ENCODE measurements around the gene STH.

The STH gene

GRCh38 chr17:45976391-45976754 lies 22.7 kb upstream of the STH start (continued):
- TF ChIP-seq, protein P1, sequence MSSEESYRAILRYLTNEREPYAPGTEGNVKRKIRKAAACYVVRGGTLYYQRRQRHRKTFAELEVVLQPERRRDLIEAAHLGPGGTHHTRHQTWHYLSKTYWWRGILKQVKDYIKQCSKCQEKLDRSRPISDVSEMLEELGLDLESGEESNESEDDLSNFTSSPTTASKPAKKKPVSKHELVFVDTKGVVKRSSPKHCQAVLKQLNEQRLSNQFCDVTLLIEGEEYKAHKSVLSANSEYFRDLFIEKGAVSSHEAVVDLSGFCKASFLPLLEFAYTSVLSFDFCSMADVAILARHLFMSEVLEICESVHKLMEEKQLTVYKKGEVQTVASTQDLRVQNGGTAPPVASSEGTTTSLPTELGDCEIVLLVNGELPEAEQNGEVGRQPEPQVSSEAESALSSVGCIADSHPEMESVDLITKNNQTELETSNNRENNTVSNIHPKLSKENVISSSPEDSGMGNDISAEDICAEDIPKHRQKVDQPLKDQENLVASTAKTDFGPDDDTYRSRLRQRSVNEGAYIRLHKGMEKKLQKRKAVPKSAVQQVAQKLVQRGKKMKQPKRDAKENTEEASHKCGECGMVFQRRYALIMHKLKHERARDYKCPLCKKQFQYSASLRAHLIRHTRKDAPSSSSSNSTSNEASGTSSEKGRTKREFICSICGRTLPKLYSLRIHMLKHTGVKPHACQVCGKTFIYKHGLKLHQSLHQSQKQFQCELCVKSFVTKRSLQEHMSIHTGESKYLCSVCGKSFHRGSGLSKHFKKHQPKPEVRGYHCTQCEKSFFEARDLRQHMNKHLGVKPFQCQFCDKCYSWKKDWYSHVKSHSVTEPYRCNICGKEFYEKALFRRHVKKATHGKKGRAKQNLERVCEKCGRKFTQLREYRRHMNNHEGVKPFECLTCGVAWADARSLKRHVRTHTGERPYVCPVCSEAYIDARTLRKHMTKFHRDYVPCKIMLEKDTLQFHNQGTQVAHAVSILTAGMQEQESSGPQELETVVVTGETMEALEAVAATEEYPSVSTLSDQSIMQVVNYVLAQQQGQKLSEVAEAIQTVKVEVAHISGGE (tag by site-specific recombination; conservative IDR thresholded peaks at IDR 0.05; ENCODE audit: low read depth), result no peak
- TF ChIP-seq OSR2 (tag by site-specific recombination; IDR thresholded peaks at IDR 0.05), result no peak
- TF ChIP-seq ZBTB26 (tag by site-specific recombination; optimal IDR thresholded peaks at IDR 0.05), result no peak
- TF ChIP-seq, protein P2, sequence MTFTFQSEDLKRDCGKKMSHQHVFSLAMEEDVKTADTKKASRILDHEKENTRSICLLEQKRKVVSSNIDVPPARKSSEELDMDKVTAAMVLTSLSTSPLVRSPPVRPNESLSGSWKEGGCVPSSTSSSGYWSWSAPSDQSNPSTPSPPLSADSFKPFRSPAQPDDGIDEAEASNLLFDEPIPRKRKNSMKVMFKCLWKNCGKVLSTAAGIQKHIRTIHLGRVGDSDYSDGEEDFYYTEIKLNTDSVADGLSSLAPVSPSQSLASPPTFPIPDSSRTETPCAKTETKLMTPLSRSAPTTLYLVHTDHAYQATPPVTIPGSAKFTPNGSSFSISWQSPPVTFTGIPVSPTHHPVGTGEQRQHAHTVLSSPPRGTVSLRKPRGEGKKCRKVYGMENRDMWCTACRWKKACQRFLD (tag by site-specific recombination; IDR thresholded peaks at IDR 0.05), result no peak
- no peak for TF ChIP-seq KLF16 (tag by site-specific recombination; IDR thresholded peaks at IDR 0.05)
- TF ChIP-seq ZNF548 (tag by site-specific recombination; IDR thresholded peaks at IDR 0.05), result no peak

DNA sequence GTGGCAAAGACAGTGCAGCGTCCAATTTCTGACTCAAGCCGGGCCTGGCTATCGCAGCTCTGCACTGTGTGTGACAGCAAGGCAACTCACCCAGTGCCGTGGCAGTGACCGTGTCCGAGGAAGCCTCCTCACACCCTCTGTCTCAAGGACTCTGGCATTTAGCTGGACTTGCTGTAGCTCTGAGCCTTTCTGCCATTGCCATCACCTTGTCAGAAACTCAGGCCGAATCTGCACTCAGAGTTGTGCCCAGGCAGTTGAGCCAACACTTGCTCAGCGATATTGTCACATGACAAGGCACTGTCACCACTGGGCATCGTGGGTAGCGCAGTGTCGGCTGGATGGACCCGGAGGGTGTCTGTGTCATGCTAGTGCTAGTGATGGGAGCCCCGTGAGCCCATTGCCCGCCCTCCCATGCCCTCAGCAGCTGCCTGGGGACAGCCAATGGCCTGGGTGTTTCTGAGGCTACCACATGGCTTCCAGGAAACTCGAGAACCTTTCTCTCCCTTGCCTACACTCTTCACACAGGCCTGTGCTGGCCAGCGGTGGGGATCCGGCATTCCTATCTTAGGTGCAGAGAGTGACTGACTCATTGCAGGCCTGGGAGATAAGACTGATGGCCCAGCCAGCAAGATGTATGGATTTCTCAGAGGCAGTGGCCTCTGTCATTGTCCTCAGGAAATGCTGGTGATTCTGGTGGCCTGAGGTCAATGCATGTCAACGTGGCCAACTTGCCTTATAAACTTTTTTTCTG lies 22.1 kb upstream of the STH start:
- Histone ChIP-seq H3K4me3 (ENCODE audit: low read depth, low read length) (no peak overlapping the region), H3K9me3 (ENCODE audit: control insufficient read depth, insufficient read depth, low read depth, low read length) (no peaks in the 10 kb centered on the region), H3K27ac (ENCODE audit: extremely low read depth, low read depth, low read length) (no peak overlapping the region), H3K36me3 (ENCODE audit: control insufficient read depth in 2 of 2, insufficient read depth in 1 of 2, low read length in 2 of 2) (no peaks in the 10 kb centered on the region), H3K4me1 (ENCODE audit: control insufficient read depth, insufficient read depth, low read length) (no peaks in the 10 kb centered on the region)
- ChIA-PET CTCF (interaction anchor here (1.1 kb wide), 1 partner anchor 23 kb away, joined by 3 read pairs; no protein-coding TSS in a partner anchor), POLR2A (no interaction called here)
- TF ChIP-seq ZNF670 (tag by site-specific recombination; IDR thresholded peaks at IDR 0.05; ENCODE audit: low read depth), result no peak
- TF ChIP-seq SETDB1 (IDR thresholded peaks at IDR 0.05; ENCODE audit: insufficient read length, low read length), result no peak
- no peak for TF ChIP-seq ZNF223 (tag by site-specific recombination; IDR thresholded peaks at IDR 0.05)
- TF ChIP-seq ZNF621 (tag by site-specific recombination; IDR thresholded peaks at IDR 0.05), result no peak
- TF ChIP-seq KLF7 (tag by site-specific recombination; IDR thresholded peaks at IDR 0.05; ENCODE audit: borderline replicate concordance), result no peak
- no peak for TF ChIP-seq MZF1 (tag by site-specific recombination; IDR thresholded peaks at IDR 0.05; ENCODE audit: borderline replicate concordance)
- TF ChIP-seq ZNF266 (tag by site-specific recombination; IDR thresholded peaks at IDR 0.05; ENCODE audit: low read depth), result no peak
- TF ChIP-seq ZIC2 (tag by site-specific recombination; IDR thresholded peaks at IDR 0.05), result no peak
- TF ChIP-seq ZSCAN16 (tag by site-specific recombination; IDR thresholded peaks at IDR 0.05), result no peak
- no peak for TF ChIP-seq REPIN1 (tag by site-specific recombination; IDR thresholded peaks at IDR 0.05; ENCODE audit: low read depth)
- TF ChIP-seq ZNF596 (tag by site-specific recombination; IDR thresholded peaks at IDR 0.05), result no peak
- no peak for TF ChIP-seq ZNF785 (tag by site-specific recombination; IDR thresholded peaks at IDR 0.05)
- TF ChIP-seq, protein P3, sequence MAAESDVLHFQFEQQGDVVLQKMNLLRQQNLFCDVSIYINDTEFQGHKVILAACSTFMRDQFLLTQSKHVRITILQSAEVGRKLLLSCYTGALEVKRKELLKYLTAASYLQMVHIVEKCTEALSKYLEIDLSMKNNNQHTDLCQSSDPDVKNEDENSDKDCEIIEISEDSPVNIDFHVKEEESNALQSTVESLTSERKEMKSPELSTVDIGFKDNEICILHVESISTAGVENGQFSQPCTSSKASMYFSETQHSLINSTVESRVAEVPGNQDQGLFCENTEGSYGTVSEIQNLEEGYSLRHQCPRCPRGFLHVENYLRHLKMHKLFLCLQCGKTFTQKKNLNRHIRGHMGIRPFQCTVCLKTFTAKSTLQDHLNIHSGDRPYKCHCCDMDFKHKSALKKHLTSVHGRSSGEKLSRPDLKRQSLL (tag by site-specific recombination; IDR thresholded peaks at IDR 0.05), result no peak
- TF ChIP-seq, protein P4, sequence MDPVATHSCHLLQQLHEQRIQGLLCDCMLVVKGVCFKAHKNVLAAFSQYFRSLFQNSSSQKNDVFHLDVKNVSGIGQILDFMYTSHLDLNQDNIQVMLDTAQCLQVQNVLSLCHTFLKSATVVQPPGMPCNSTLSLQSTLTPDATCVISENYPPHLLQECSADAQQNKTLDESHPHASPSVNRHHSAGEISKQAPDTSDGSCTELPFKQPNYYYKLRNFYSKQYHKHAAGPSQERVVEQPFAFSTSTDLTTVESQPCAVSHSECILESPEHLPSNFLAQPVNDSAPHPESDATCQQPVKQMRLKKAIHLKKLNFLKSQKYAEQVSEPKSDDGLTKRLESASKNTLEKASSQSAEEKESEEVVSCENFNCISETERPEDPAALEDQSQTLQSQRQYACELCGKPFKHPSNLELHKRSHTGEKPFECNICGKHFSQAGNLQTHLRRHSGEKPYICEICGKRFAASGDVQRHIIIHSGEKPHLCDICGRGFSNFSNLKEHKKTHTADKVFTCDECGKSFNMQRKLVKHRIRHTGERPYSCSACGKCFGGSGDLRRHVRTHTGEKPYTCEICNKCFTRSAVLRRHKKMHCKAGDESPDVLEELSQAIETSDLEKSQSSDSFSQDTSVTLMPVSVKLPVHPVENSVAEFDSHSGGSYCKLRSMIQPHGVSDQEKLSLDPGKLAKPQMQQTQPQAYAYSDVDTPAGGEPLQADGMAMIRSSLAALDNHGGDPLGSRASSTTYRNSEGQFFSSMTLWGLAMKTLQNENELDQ (tag by site-specific recombination; IDR thresholded peaks at IDR 0.05; ENCODE audit: low read depth), result no peak
- TF ChIP-seq, protein P5, sequence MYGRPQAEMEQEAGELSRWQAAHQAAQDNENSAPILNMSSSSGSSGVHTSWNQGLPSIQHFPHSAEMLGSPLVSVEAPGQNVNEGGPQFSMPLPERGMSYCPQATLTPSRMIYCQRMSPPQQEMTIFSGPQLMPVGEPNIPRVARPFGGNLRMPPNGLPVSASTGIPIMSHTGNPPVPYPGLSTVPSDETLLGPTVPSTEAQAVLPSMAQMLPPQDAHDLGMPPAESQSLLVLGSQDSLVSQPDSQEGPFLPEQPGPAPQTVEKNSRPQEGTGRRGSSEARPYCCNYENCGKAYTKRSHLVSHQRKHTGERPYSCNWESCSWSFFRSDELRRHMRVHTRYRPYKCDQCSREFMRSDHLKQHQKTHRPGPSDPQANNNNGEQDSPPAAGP (tag by site-specific recombination; IDR thresholded peaks at IDR 0.05), result no peak
- no peak for TF ChIP-seq ZNF112 (tag by site-specific recombination; IDR thresholded peaks at IDR 0.05)
- TF ChIP-seq, protein P6, sequence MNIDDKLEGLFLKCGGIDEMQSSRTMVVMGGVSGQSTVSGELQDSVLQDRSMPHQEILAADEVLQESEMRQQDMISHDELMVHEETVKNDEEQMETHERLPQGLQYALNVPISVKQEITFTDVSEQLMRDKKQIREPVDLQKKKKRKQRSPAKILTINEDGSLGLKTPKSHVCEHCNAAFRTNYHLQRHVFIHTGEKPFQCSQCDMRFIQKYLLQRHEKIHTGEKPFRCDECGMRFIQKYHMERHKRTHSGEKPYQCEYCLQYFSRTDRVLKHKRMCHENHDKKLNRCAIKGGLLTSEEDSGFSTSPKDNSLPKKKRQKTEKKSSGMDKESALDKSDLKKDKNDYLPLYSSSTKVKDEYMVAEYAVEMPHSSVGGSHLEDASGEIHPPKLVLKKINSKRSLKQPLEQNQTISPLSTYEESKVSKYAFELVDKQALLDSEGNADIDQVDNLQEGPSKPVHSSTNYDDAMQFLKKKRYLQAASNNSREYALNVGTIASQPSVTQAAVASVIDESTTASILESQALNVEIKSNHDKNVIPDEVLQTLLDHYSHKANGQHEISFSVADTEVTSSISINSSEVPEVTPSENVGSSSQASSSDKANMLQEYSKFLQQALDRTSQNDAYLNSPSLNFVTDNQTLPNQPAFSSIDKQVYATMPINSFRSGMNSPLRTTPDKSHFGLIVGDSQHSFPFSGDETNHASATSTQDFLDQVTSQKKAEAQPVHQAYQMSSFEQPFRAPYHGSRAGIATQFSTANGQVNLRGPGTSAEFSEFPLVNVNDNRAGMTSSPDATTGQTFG (tag by site-specific recombination; IDR thresholded peaks at IDR 0.05; ENCODE audit: borderline replicate concordance), result no peak

Measured in HEK293 (cell line).